Loucy (cell line): ENCODE measurements around the gene DSCAML1.

ENCODE experiments used
- H2AFZ ChIP-seq: fragments of 200-600 bp; sonication (generic); 2 replicates; pipeline ENCODE4 v1.6.0; 2016; ENCODE audit warnings: antibody characterized with exemption, mild to moderate bottlenecking, low read length, moderate library complexity
- H3F3A ChIP-seq: fragments of 200-600 bp; 2 replicates; pipeline ENCODE4 v1.6.0; 2016; ENCODE audit warnings: antibody characterized with exemption, low read depth, mild to moderate bottlenecking
- H3K27me3 ChIP-seq: fragments of 200-600 bp; sonication (generic); 2 replicates; pipeline ENCODE4 v1.6.1; 2014; ENCODE audit warnings: low read length, mild to moderate bottlenecking; ENCODE audit not compliant: insufficient read depth, poor library complexity, severe bottlenecking
- H3K36me3 ChIP-seq: fragments of 200-600 bp; sonication (generic); 2 replicates; pipeline ENCODE4 v1.6.1; 2016; ENCODE audit warnings: low read length; ENCODE audit not compliant: insufficient read depth
- H3K4me1 ChIP-seq: fragments of 200-600 bp; sonication (generic); 2 replicates; pipeline ENCODE4 v1.5.1; 2014; ENCODE audit warnings: low read length, mild to moderate bottlenecking; ENCODE audit not compliant: insufficient read depth, poor library complexity, severe bottlenecking
- H3K4me2 ChIP-seq: fragments of 200-600 bp; sonication (generic); 2 replicates; pipeline ENCODE4 v1.6.0; 2014; ENCODE audit warnings: antibody characterized with exemption, low read length, low read depth, mild to moderate bottlenecking; ENCODE audit not compliant: poor library complexity, severe bottlenecking
- H3K4me3 ChIP-seq: fragments of 200-600 bp; sonication (generic); 2 replicates; pipeline ENCODE4 v1.5.1; 2014; ENCODE audit warnings: low read length, mild to moderate bottlenecking, mixed read lengths; ENCODE audit not compliant: poor library complexity, severe bottlenecking
- H3K79me2 ChIP-seq: fragments of 200-600 bp; sonication (generic); 2 replicates; pipeline ENCODE4 v1.6.1; 2014; ENCODE audit warnings: low read length; ENCODE audit not compliant: insufficient read depth
- H3K9ac ChIP-seq: fragments of 200-600 bp; sonication (generic); 2 replicates; pipeline ENCODE4 v1.6.0; 2014; ENCODE audit warnings: mild to moderate bottlenecking, low read depth, low read length, moderate library complexity; ENCODE audit not compliant: poor library complexity, severe bottlenecking
- H3K9me2 ChIP-seq: fragments of 200-600 bp; sonication (generic); replicated peaks from 2 replicates; pipeline ENCODE4 v1.6.1; 2016; ENCODE audit warnings: low read depth, low read length, mixed read lengths
- H3K9me3 ChIP-seq: fragments of 200-600 bp; sonication (generic); 2 replicates; pipeline ENCODE4 v1.6.1; 2014; ENCODE audit warnings: mild to moderate bottlenecking, antibody characterized with exemption, low read length, low read depth; ENCODE audit not compliant: insufficient read depth
- H4K20me1 ChIP-seq: fragments of 200-600 bp; sonication (generic); 2 replicates; pipeline ENCODE4 v1.6.0; 2014; ENCODE audit warnings: antibody characterized with exemption, low read length, mild to moderate bottlenecking; ENCODE audit not compliant: insufficient read depth, poor library complexity, severe bottlenecking
- EZH2phosphoT487 ChIP-seq: fragments of 200-600 bp; IDR thresholded peaks from 2 replicates; pipeline ENCODE4 v1.6.1; 2018; ENCODE audit warnings: antibody characterized with exemption, mild to moderate bottlenecking, moderate library complexity, borderline replicate concordance
- TF ChIP-seq, protein P1 (sequence below): fragments of 200-600 bp; sonication (generic); conservative IDR thresholded peaks from 2 replicates; pipeline ENCODE4 v1.5.1; 2014; ENCODE audit warnings: mild to moderate bottlenecking, antibody characterized with exemption, low read length

DSCAML1 gene

DNA sequence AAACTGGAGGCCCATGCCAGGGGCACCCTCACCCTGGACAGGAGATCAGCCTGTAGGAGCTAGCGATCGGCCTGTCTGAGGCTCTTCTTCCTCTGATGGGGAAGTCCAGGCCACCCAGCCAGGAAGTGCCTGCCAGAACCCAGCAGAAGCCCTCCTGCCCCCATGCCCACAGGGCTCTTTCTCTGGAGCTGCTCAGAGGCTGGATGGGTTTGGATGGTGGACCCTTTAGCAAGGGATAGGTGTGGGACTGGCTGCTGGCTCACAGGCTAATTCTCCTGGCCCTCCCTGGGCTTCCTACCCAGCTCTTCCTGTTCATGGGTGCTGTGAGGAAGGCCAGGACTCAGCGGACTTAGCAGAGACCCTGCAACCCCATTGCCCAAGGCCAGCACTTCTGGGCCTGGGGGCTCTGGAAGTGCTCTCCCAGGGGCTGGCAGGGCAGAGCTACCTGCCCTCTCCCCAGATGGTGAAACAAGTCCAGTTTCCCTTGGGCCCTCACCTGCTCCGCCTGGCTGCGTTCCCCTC, 19.9 kb upstream of the DSCAML1 start:
- Histone ChIP-seq H3K9me2 (no peaks in the 10 kb centered on the region), H3K4me1 (peaks cover 45% of the 10 kb centered on the region), H3K4me3 (no peak overlapping the region), H3K9me3 (no peaks in the 10 kb centered on the region), H3K36me3 (no peaks in the 10 kb centered on the region), H3K79me2 (no peaks in the 10 kb centered on the region), H3K9ac (peak overlapping the region; percentile 6), H4K20me1 (no peaks in the 10 kb centered on the region), H3F3A (no peaks in the 10 kb centered on the region), H3K4me2 (no peak overlapping the region), H3K27me3 (no peaks in the 10 kb centered on the region), H2AFZ (no peak overlapping the region)
- no peak for TF ChIP-seq EZH2phosphoT487
- TF ChIP-seq, protein P1, sequence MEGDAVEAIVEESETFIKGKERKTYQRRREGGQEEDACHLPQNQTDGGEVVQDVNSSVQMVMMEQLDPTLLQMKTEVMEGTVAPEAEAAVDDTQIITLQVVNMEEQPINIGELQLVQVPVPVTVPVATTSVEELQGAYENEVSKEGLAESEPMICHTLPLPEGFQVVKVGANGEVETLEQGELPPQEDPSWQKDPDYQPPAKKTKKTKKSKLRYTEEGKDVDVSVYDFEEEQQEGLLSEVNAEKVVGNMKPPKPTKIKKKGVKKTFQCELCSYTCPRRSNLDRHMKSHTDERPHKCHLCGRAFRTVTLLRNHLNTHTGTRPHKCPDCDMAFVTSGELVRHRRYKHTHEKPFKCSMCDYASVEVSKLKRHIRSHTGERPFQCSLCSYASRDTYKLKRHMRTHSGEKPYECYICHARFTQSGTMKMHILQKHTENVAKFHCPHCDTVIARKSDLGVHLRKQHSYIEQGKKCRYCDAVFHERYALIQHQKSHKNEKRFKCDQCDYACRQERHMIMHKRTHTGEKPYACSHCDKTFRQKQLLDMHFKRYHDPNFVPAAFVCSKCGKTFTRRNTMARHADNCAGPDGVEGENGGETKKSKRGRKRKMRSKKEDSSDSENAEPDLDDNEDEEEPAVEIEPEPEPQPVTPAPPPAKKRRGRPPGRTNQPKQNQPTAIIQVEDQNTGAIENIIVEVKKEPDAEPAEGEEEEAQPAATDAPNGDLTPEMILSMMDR: no peak

DNA sequence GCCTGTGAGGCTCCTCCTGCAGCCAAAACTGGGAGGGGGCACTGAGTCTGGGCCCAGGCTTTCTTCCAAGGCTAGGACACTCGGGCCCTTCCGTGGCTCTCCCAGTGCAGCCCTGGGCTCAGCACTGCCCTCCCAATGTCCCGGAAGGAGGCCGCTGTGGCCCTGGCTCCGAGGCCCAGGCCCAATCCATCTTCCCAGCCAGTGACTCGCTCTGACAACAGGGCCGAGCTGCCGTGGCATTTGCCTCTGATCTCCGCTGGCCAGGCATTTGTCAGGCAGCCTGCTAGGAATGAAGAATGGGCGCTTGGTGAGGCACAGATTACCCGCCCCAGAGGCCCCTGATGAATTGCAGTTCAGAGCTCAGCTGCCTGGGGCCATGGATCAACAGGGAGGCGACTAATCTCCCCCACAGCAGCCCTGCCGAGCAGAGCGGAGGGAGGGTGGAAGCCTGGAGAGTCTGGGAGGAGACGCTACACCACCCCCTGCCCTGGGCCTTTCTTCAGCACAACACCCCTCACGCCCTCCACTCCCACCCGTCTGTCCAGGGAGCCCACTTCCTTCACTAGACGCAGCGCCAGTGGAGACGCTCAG, 19.2 kb upstream of the DSCAML1 start:
- no peaks in the 10 kb centered on the region for H3K79me2 ChIP-seq
- no peak overlapping the region for H3K4me3 ChIP-seq
- H3K4me1 ChIP-seq: peaks cover 45% of the 10 kb centered on the region
- H3K9me3 ChIP-seq: no peaks in the 10 kb centered on the region
- H4K20me1 ChIP-seq: no peaks in the 10 kb centered on the region
- no peaks in the 10 kb centered on the region for H3F3A ChIP-seq
- H3K36me3 ChIP-seq: no peaks in the 10 kb centered on the region
- no peaks in the 10 kb centered on the region for H3K9me2 ChIP-seq
- TF ChIP-seq, protein P1: no peak
- TF ChIP-seq EZH2phosphoT487: no peak
- H2AFZ ChIP-seq: no peak overlapping the region
- H3K9ac ChIP-seq: peak overlapping the region; percentile 63
- no peak overlapping the region for H3K4me2 ChIP-seq
- H3K27me3 ChIP-seq: no peaks in the 10 kb centered on the region

DNA sequence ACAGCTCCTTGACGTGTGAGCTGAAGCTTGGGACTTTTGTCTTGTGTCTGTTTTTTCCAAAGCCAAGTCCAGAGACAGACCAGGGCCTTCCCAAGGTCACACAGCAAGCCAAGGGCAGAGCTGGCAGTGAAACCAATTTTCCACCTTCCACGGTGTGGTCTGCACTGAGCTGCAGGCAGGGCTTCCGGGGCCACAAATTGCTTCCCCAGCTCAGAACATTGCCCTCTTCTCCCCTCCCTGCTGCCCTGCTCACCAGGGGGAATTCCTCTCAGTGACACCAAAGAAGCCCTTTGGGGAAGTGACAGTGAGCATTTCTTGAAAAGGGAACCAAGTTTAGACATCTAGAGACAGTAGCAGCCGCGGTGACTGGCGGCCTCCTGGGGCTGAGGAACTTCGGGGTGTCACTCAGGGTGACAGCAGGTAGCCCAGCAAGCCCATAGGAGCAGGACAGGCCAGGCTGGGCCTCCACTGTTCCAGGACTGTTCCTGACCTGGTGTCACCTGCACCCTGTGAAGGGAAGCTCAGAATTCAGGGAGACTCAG, 18.3 kb upstream of the DSCAML1 start:
- no peaks in the 10 kb centered on the region for H3K9me2 ChIP-seq
- H3K4me3 ChIP-seq: peak overlapping the region; percentile 52
- no peaks in the 10 kb centered on the region for H3F3A ChIP-seq
- peak overlapping the region; percentile 63 for H3K9ac ChIP-seq
- peak overlapping the region; percentile 1; the same call in 1 of the 2 replicates for H2AFZ ChIP-seq
- peaks cover 45% of the 10 kb centered on the region for H3K4me1 ChIP-seq
- no peaks in the 10 kb centered on the region for H3K9me3 ChIP-seq
- H3K27me3 ChIP-seq: no peaks in the 10 kb centered on the region
- no peaks in the 10 kb centered on the region for H3K79me2 ChIP-seq
- H3K36me3 ChIP-seq: no peaks in the 10 kb centered on the region
- no peaks in the 10 kb centered on the region for H4K20me1 ChIP-seq
- peak overlapping the region; percentile 76 for H3K4me2 ChIP-seq
- TF ChIP-seq, protein P1: no peak
- TF ChIP-seq EZH2phosphoT487: no peak
